Sigmoid colon (tissue), 3 donors: ENCODE measurements around the gene MYO10.

Experiments
- POLR2A ChIP-seq, 2 donors: fragments of 450-650 bp; IDR thresholded peaks; one replicate each; pipeline ENCODE4 v1.6.1; 2016; ENCODE audit warnings: antibody characterized with exemption in 2 of 2, mild to moderate bottlenecking in 2 of 2, moderate library complexity in 2 of 2
- TF ChIP-seq, protein P1 (sequence below), 4 experiments: fragments of 450-650 bp in 3 of 4; fragments of 200-600 bp in 1 of 4; IDR thresholded peaks; one replicate each; pipeline ENCODE4 v1.5.1; 2016 to 2019; ENCODE audit warnings: antibody characterized with exemption in 4 of 4, mild to moderate bottlenecking in 3 of 4, moderate library complexity in 2 of 4

DNA sequence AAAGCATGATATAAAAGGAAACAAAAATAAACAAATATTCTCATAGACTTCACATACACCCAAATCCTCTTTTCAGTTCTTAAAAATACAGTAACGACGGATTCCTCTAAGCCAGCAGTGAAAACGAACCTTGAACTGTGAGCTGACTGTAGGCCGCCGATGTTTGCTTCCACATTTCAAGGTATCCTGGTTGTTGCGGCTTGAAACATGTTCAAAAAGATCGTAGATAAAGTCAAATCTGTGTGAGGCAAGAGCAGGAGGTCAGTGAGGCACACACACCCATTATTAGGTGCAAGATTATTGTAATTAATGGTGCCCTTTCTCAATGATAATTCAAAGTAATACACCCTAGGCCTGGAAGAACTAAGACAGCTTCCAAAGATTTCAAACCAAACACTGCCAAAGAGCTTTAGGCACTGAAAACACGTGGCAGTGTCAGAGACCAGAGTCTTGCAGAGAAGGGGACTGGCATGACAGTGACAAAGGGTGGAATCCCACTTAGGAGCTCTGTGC, 178.0 kb downstream of the MYO10 start:
- no peak for TF ChIP-seq POLR2A (IDR thresholded peaks at IDR 0.05)
- TF ChIP-seq, protein P1, sequence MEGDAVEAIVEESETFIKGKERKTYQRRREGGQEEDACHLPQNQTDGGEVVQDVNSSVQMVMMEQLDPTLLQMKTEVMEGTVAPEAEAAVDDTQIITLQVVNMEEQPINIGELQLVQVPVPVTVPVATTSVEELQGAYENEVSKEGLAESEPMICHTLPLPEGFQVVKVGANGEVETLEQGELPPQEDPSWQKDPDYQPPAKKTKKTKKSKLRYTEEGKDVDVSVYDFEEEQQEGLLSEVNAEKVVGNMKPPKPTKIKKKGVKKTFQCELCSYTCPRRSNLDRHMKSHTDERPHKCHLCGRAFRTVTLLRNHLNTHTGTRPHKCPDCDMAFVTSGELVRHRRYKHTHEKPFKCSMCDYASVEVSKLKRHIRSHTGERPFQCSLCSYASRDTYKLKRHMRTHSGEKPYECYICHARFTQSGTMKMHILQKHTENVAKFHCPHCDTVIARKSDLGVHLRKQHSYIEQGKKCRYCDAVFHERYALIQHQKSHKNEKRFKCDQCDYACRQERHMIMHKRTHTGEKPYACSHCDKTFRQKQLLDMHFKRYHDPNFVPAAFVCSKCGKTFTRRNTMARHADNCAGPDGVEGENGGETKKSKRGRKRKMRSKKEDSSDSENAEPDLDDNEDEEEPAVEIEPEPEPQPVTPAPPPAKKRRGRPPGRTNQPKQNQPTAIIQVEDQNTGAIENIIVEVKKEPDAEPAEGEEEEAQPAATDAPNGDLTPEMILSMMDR (IDR thresholded peaks at IDR 0.05) = no peak
